Measurements from ENCODE around the gene RS1.

RS1 gene

DNA sequence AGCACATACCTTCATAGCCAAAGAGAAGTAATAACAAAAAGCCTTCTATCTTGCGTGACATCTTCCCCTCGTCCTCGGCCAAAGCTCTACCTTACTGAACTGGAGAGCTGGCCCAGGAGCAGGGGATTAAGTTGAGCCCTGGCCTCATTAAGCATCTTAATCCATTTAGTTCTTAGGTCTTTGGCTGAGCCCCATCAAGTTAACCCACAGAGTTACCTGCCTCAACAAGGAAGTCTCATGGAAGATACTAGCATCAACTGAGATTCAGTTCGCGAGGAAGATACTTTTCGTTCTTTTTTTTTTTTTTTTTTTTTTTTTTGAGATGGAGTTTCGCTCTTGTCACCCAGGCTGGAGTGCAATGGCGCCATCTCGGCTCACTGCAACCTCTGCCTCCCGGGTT is at the start of gene RS1:
TSS of gene RS1 (minus strand) at position 101 of the 400 bp plus-strand sequence. CDS start at position 61, 40 bp downstream.
- H3K36me3 ChIP-seq: no peaks in the 10 kb centered on the region
- H3K9me3 ChIP-seq: no peaks in the 10 kb centered on the region
- H3K27me3 ChIP-seq: no peaks in the 10 kb centered on the region
- no peak within 1 kb of the TSS for H3K27ac ChIP-seq
- no peak for DNase-seq
- TF ChIP-seq, protein P1, sequence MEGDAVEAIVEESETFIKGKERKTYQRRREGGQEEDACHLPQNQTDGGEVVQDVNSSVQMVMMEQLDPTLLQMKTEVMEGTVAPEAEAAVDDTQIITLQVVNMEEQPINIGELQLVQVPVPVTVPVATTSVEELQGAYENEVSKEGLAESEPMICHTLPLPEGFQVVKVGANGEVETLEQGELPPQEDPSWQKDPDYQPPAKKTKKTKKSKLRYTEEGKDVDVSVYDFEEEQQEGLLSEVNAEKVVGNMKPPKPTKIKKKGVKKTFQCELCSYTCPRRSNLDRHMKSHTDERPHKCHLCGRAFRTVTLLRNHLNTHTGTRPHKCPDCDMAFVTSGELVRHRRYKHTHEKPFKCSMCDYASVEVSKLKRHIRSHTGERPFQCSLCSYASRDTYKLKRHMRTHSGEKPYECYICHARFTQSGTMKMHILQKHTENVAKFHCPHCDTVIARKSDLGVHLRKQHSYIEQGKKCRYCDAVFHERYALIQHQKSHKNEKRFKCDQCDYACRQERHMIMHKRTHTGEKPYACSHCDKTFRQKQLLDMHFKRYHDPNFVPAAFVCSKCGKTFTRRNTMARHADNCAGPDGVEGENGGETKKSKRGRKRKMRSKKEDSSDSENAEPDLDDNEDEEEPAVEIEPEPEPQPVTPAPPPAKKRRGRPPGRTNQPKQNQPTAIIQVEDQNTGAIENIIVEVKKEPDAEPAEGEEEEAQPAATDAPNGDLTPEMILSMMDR (IDR thresholded peaks at IDR 0.05): no peak
- peaks cover 0 to 6% (median 0%) of the 10 kb centered on the region in 4 donors for H3K4me1 ChIP-seq
- H3K4me3 ChIP-seq: no peak within 1 kb of the TSS
- intact Hi-C loops (cut with DNase I; ENCODE audit: low total_unique reads): loop anchor here (5.0 to 10.0 kb wide), 2 partner anchors 215 to 247 kb away; partner anchors contain the start of gene CDKL5

DNA sequence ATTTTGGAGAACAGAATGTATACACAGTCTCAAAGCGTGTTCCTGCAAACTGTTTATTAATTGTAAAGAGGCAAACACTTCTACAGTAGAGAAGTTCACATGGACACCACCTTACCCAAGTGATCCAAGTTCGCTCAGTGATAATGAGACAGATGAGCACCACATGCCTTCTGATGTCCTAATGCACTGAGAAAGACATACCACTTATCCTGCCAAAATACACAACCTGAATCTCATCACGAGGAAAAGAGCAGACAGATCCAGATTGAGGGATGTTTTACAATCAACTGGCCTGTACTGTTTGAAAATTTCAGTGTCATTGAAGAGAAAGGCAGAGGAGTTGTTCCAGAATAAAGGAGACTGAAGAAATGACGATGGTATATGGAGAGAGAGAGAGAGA is 47.9 kb upstream of the RS1 start:
- Histone ChIP-seq H3K27me3 (no peaks in the 10 kb centered on the region), H3K4me1 (no peaks in the 10 kb centered on the region), H3K4me3 (no peak overlapping the region), H3K9me3 (no peaks in the 10 kb centered on the region), H3K27ac (no peak overlapping the region), H3K36me3 (no peaks in the 10 kb centered on the region)
- TF ChIP-seq, protein P1 (IDR thresholded peaks at IDR 0.05): no peak
- intact Hi-C loops (cut with DNase I; ENCODE audit: low total_unique reads): no loop called here
- DNase-seq: no peak

DNA sequence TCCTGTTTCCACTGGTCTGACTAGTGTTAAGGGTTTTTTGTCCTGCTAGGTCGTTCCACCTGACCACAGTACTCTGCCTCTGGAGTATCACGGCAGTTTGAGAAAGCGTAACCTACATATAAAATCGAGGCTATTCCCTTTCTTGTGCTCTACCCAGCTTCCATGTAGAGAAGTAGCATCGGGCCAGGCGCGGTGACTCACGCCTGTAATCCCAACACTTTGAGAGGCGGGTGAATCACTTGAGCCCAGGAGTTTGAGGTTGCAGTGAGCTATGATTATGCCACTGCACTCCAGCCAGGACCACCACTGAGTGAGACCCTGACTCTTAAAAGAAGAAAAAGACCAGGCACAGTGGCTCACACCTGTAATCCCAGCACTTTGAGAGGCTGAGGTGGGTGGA is 43.0 kb upstream of the RS1 start:
- Histone ChIP-seq H3K4me3 (no peak overlapping the region), H3K36me3 (no peaks in the 10 kb centered on the region), H3K9me3 (peaks cover 0 to 9% (median 6%) of the 10 kb centered on the region in 3 donors), H3K4me1 (no peaks in the 10 kb centered on the region), H3K27ac (no peak overlapping the region), H3K27me3 (no peaks in the 10 kb centered on the region)
- TF ChIP-seq, protein P1 (IDR thresholded peaks at IDR 0.05): no peak
- DNase-seq: no peak
- intact Hi-C loops (cut with DNase I; ENCODE audit: low total_unique reads): no loop called here

DNA sequence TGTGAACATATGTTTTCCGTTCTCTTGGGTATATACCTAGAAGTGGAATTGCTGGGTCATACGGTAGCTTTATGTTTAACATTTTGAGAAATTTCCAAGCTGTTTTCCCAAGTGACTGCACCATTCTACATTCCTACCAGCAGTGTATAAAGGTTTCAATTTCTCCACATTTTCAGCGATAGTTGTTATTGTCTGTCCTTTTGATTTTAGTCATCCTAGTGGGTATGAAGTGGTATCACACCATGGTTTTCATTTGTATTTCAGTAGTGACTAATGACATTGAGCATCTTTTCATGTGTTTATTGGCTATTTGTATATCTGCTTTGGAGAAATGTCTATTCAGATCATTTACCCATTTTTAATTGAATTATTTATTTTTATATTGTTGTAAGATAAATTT is 37.9 kb upstream of the RS1 start:
- Histone ChIP-seq H3K27me3 (no peaks in the 10 kb centered on the region), H3K36me3 (no peaks in the 10 kb centered on the region), H3K4me1 (no peaks in the 10 kb centered on the region), H3K27ac (no peak overlapping the region), H3K4me3 (no peak overlapping the region), H3K9me3 (peaks cover 0 to 9% (median 6%) of the 10 kb centered on the region in 3 donors)
- DNase-seq: no peak
- intact Hi-C loops (cut with DNase I; ENCODE audit: low total_unique reads): no loop called here
- TF ChIP-seq, protein P1 (IDR thresholded peaks at IDR 0.05): no peak

DNA sequence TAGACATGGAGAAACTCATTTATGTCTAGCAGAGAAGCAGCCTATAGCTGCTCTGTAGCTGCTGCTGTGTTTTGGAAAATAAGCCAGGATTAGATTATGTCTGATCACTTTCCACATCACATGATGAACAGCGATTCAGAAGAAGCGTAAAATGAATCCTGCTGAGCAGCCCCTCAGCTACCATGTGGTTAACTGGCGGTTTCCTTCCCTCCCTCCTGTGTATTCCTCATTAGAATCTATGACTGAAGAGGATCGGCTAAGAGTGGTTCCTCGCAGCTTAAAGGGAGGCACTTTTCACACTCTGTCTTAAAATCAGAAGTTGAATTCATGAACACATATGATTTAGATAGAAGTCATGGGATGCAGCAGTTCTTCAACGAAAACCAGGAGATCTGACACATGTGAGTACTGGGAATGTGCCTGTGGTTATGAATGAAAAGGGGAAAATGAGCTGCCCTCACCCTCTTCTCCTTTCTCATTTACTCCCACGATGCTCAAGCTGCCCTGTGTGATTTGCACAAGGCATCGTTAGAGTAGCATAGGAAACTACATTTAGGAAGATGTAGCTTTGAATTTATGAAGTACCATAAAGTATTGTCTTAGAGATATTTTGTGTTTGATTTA is 35.6 kb upstream of the RS1 start, which contains the start of gene PPEF1:
TSS of gene PPEF1 (plus strand) at position 220 of the 624 bp plus-strand sequence. CDS start at position 356, 136 bp downstream.
- Histone ChIP-seq H3K36me3 (no peaks in the 10 kb centered on the region), H3K4me1 (peaks cover 0 to 5% (median 0%) of the 10 kb centered on the region in 4 donors), H3K27ac (no peak within 1 kb of the TSS), H3K9me3 (peaks cover 0 to 9% (median 6%) of the 10 kb centered on the region in 3 donors), H3K4me3 (no peak within 1 kb of the TSS), H3K27me3 (no peaks in the 10 kb centered on the region)
- TF ChIP-seq, protein P1 (IDR thresholded peaks at IDR 0.05): no peak
- DNase-seq: no peak
- intact Hi-C loops (cut with DNase I; ENCODE audit: low total_unique reads): no loop called here

Measured in tibial artery (tissue), 4 donors.